GM19455 (cell line): ENCODE measurements around the gene ELL2.
"Not testable (repeated sequence)": the region's sequence is repeated elsewhere in the genome, so short reads cannot be mapped to it uniquely, and the experiment has no call there.

ENCODE experiments used
- ATAC-seq: cut with Tn5 transposase; IDR thresholded peaks from one replicate; pipeline ENCODE4 v1.9.1; 2021; ENCODE audit not compliant: unreplicated experiment

The ELL2 gene

DNA sequence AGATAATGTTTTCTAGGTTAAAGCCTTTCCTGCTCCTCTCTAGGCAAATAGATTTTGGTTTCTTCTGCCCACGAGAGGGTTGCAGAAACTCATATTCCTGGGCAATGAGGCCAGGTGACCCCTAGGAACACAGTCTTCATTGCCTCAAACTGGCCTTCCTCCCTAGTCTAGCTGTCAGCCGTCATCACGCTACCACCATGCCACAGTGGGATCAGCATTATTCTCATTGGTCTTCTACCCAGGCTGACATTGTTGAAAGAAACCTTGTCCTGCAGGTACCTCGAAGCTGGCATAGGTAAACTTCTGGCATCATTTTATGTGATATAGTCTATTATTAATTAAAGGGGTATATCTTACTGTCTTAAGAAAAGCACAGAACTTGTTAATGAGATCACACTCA, 51.1 kb downstream of the ELL2 start:
- no peak for ATAC-seq

DNA sequence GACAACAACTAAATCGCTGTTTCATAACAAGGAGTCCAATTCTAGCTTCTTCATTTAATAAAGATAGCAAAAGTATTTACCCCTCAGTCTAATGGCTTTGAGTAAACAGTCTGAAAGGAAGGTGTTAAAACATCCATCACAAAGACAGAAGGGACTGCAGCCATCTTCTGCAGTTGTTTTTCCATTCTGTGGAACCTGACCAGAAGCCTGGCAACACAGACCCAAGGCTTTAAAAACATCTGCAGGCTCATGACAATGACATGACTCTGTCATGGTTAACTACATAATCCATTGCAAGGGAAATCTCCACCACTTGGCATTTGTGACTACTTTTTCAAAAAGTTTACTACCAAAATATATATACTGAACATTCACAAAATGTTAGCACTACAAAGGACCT, 51.9 kb downstream of the ELL2 start:
- no peak for ATAC-seq

DNA sequence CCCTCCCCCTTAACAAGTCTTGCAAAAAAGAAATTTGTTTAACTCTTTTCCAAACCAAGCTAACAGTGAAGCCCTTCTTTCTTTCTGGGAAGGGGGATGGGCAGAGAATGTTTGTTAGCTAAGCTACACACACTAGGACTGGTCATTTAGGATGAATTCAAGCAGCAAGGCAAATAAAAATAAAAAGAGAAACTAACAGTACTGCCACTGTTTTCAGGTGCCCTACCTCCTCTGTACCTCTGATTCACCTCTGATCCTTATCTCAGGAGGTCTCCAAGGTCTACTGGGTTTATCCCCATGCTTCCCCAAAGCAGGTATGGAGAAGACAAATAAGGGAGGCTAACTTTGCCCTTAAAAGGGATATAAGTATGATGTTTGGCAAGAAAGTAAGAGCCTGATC, 52.9 kb downstream of the ELL2 start:
- no peak for ATAC-seq

DNA sequence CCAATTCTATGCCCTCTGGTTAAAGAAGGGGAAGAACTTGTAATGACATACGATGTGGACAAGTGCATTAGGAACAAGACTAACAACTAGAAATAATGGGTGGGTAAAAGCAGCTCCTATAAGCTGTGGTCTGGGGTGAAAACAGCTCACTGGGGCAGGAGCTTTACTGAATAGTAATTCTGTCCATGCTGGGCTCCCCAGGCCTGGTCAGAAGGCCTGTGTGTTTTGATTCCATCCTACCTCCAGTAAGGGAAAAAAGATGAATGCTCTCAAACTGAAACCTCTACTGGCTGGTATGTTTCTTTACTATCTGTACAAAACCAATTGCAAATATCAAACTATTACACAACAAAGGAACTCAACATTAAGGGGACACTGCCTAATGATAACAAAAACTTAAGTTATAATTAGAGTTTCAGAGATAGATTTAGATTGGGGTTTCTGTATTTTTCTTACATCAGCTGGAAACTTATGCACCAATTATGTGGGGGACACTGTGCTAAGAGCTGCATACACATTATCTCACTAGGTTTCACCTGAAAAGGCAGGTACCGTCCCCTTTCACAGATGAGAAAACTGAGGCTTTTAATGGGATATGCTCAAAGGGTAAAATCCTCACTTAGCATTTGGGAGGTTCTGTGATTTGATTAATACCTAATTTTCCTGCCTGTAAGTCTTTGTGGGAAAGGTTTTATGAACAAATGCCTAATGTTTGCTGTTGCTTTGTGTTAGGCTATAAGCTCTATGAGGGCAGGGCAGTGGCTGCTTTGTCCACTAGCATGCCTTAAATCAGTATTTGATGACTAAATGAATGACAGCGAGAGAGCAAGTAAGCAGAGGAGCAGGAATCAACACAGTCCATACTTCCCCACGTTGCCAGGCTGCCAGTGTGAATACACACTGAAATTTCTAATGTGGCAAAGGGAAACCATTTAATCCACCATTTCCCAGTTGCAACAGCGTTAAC, 53.6 kb downstream of the ELL2 start:
- ATAC-seq: no peak

DNA sequence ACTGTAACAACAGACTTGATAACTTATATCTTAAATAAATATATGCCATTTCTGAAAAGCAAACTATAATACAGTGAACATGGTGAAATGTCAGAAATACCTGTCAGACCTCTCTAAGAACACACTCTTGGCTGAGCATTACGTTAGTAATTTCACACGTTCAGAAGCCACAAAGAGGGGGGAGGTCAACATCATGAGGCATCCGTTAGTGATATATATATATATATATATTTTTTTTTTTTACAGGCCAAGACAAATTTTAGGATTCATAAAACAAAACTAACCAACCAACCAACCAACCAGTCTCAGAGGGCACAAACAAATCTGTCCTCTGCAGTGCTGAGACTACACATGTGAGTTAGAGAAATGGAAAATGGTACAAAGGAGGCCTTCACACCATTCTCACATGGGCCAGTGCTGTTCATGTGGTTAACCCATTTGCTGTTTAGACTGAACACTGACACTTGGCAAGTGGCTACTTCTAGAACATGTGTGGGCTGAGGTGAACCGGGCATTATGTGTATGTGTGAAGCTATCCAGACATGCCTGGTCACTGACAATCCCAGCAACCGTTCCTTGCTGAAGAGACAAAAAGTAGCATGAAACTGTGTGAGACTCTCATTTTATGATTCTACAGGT, 54.5 kb downstream of the ELL2 start:
- no peak for ATAC-seq

DNA sequence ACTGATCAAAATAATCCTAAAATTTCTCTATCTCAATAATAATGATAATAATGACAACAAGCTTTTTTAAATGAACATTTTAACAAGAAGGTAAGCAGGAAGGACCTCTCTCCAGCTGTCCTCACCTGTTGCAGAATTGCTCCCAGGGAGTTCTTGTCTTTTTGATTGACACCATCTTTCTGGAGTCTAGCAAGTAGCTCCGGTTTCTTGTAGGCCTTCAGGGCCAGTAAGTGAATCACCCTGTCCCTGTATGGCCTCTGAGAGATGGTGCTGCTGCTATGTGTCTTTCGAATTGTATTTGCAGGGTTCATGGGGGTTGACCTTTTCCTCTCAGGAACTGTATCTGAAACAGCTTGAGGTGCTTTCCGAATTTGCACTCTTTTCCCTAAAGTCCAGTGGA, 55.3 kb downstream of the ELL2 start:
- ATAC-seq: not testable (repeated sequence)

DNA sequence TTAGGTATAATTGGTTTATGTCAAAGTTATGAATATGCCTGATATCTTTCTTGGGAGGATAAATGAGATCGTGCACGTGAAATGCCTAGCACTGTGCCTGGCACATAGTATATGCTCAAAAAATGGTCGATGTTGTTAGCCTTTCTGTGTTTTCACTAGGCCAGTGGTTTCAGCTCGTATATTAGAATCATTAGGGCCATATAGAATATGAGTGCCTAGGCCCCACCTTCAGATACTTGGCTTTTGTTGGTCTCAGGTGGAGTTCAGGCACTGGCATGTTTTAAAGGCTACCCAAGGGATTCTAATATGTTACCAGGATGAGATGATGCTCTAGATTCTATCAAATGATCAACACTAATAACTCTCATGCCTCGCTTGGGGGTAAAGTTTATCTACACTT, 56.8 kb downstream of the ELL2 start:
- no peak for ATAC-seq

DNA sequence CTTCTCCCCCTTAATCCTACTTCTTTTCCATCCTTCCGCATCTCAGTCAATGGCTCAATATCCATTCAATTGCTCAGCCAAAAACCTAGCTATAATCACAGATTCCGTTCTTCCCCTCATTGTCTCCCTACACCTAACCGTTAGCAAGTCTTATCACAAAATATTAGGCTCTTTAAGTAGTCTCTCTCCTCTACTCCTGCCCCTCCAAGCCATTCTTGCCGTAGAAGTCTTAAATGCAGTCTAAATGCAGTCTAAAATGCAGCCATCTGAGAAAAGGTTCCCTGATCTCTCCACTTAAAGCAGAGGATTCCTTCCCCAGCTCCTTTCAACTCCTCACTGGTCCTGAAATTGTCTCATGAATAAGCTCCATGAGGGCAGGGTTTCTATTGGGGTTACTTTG, 57.8 kb downstream of the ELL2 start:
- ATAC-seq: no peak

DNA sequence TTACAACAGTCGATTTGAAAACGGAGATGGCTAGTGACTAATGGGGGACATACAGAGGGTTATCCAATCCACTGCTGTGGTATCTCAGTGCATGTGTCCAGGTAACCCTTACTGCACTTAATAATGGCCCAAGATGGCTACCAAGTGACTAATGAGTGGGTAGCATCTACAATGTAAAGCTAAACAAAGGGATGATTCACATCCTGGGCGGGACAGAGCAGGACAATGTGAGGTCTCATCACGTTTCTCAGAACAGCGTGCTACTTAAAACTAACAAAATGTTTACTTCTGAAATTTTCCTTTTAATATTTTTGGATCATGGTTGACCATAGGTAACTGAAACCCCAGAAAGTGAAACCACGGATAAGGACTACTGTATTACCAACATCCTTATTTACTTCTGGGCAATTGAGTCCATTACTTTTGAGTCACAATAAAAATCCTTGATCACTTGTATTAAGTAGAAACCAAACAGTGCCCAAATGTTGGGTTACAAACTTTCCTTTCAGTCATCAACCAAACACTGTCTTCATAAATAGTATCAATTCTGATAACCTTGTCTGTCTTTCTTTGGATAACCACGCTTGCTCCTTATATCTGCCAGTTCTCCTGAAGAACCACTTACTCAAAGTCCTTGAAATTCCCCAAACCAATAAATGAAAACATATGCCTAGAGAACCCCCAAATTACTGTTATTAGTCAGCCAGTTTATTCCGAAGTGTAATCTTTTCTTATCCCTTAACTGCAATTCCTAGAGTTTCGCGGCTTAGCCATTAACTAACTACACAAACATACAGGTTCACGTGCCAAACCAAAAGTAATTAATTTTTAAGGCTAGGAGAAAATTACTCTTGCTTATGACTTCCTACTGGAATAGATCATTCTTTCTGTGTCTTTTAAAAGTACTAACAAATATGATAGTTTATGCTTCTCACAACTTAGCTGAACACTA, 59.7 kb downstream of the ELL2 start:
- ATAC-seq: no peak

DNA sequence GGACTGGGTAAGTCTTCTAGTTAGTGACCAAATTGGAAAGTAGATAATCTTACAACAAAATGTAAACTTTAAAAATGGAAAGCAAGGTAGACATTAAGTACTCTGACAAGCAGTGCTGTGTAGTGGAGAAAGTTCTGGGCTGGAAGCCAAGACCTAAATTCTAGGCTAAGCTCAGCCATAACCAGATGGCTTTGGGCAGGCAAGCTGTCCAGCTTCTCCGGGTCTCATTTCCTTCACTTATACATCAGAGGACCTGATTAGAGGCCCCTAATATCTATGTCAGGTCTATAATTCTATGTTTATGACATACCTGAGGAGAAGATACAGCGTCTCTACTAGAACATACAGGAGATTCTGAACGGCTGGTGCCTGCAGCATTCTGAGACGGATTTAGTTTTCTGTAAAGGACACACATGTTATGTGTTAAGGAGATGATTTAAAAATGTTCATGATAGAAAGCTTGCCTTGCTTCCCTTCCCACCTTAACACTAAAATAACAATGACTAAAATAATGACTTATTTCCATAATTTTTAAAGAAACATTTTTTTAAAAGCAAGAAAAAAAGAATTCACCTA, 61.2 kb downstream of the ELL2 start:
- no peak for ATAC-seq

DNA sequence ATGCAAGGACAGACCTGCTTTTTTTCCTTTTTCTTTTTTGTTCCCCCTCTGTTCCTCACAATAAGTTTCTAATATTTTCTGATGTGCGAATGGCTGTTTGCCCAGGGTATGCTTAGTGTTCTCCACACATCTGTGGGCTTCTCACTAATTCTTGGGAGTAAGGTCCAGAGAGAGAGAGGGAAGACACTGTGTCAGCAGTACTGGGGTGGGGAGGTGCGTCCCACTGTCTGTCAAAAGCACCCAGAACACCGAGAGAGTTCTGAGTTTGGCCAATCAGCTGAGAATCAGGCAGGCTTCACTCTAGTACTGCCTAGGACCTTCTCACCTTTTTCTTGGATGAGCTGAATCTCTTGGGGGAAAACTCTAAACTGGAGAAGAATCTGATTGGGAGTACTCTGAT, 61.8 kb downstream of the ELL2 start:
- ATAC-seq: no peak

DNA sequence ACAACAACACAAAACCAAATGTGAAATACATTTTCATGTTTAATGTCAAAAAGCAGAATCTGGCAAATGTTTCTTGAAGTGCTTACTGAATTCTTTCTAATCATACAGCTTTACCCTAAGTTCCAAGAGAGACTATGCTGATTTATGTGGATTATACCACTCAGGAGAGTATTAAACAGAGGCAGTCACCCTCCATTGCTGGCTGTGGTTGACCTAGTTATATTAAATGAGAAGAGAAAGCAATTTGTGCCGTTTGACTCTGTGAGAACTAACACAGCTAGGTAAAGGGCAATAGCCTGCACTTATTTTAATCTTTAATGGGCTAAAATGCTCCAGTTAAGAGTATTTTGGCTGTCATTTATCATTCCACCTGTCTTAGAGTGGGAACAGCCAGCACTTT, 62.6 kb downstream of the ELL2 start:
- ATAC-seq: no peak

DNA sequence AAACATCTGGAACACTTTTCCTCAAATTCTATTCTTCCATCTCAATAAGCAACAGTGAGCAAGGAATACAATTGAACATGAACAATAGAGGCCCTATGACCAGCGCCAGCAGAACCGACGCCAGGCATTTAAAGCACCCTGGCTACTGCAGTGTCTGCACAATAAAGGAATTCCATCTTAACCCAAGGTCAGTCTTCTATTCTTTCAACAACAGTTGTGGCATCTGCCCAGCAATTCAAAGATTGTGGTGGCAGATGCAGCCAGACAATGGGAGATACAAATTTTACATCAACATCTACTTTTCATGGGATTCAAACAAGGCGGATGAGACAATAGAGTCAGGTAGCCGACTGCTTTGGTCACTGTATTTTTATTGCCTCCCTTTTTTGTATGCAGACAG, 65.9 kb downstream of the ELL2 start:
- no peak for ATAC-seq

DNA sequence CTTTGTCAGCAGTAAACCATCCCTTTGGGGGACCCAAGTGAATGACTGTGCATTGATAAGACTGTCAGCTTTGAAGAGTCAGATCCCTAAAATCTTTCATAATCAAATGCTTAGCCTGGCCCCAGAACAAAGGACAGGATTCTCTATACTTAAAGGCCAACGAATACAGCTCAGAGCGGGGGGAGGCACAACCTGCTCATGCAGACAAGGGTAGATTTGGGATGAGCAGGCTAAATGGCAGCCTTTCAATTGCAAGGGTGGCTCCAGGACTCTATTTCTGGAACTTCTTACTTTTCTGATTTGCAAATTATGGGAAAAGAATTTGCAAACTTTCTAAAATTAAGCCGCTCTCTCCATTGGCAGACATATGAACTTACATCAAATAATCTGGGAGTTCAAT, 66.4 kb downstream of the ELL2 start:
- no peak for ATAC-seq

DNA sequence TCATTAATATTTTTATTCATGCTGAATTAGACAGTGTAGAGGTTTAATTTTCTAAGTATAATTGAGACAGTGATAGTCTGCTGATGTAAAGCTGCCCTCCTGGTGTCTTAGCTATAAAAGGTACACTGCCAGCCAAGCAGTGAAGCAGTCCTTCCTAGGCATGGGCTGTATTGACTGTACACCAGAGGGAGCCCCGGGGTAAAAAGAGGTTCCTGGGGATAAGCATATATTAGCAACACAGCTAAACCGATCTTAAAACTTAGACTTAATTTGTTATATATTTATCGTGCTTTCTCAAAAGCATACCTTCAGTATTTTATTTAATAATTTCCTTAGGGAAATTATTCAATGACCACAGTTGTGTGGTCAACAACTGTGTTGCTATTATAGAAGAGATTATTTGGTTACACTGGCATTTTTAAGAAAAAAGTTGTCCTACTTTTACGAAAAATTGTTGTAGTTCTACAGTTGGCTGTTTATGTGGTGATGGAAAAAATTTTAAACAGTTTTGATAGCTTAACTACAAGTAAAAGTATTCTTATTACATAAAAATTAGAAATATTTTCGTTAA, 68.8 kb downstream of the ELL2 start:
- no peak for ATAC-seq

DNA sequence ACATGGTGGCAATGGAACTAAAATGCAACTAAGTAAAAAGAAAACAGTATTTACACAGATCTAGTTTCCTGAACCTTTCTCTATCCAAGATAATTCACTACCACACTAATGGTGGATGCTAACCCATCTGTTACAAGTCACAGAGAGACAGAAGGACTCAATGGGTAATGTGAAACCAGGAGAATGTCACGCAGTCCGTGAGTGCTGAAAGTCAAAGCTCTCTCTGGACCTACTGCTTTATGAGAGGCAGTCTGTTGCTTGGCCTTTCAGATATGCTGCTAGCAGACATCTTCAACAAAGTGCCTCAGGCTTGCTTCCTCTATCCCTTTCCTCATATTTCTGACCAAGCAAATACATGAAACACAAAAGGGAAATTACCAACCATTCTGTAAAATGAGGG, 70.2 kb downstream of the ELL2 start:
- no peak for ATAC-seq

DNA sequence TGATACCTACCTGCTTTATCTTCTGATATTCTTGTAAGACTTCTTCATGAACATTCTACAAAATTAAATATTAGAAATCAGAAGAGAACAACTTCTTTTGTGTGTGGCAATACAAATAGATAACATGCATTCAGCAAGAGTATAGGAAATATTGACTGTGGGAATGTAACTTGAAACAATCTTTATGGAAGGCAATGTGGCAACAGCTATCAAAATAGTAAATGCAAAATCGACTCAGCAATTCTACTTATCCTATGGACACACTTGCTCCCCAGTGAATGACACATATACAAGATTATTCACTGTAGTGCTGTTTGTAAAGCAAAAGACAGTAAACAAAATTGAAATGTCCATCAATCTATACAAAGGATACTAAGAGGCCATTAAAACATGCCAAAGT, 72.6 kb downstream of the ELL2 start:
- no peak for ATAC-seq

DNA sequence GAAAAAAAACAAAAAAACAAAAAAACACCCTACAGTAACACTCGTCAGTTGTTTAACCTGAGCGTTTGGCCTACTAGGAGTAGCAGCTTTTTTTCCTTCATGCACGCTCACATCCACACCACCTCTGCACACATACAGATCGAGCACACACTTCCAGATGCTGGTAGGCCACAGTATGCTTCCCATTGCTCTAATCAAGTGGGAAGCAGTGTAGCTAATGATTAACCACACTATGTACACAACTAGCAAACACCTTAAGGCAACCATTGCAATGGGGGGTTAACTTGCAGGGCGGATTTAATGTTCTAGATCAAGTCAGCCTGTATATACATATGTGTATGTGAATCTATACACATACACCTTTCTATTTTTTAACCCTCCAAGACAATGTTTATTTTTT, 73.7 kb downstream of the ELL2 start:
- ATAC-seq: no peak

DNA sequence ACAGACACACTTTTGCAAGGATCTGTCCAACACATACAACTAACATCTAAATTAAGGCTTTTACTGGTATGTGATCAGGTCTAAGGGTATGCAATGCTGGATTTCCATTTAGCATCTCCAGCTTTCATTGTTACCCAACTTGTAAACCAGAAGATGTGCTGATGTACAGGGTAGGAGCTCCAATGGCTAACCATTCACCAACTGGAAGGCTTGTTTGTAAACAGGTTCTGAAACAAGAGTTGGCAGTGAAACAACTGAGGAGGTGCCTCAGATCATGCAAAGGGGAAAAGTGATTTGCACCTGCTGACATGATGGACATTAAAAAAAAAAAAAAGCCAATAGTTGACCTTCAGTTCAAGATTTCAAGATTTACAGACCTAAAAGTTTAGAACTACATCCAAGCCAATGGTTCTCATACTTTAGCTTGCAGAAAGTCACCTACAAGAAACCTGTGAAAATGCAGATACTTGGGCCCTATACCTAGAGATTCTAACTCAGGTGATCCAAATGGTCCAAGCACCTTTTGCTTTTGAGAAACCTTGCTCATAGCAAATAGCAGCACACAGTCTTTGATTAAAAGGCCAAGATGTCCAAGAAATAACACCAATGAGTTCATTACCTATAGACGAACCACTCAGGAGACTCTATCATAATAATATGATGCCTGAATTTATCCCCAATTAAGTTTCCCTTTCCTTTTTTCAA, 75.2 kb downstream of the ELL2 start:
- ATAC-seq: no peak

DNA sequence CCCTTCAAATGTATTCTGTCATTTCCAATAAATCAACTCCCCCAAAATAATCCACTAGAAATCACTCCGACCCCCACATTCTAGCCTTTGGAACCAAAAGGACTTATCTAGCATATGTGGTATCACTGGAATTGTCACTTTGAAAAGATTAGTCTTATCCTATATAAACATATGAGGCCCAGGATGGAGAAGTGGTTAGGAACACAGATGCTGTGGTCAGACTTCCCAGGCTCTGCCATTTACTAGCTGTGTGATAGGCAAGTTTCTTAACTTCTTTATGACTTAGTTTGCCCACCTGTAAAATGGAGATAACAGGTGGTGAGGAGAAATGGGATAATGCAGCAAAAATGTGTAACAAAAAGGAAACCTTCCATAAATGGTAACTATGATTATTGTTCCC, 77.1 kb downstream of the ELL2 start:
- no peak for ATAC-seq
